K562 (cell line): ENCODE results near the gene AP1AR. TPM values are rescaled to one million over a fixed set of nuclear protein-coding genes. Genes with fewer than 3 reads are reported as not detected.

Source experiments
- ATAC-seq: fragments of 200-7000 bp; cut with Tn5 transposase; 3 replicates; pipeline ENCODE4 v1.9.1; 2020; ENCODE audit warnings: moderate library complexity
- BruUV-seq: library from RNA; stranded (reverse); fragments of 400-500 nt; replicated peaks from 2 replicates; lab custom pipeline; 2021; lab: Mats Ljungman, UMichigan
- CTCF ChIA-PET: fragments of 300-600 bp; formaldehyde crosslinking; extraction: SDS; loops from one replicate; lab custom pipeline; 2021; ENCODE audit warnings: low intra/inter-chr PET ratio; lab: Yijun Ruan, JAX
- POLR2A ChIA-PET: fragments of 300-600, 350-650 bp; sonication (Branson Sonifier 250); formaldehyde crosslinking; extraction: SDS; loops from one replicate; lab custom pipeline; 2021; ENCODE audit warnings: antibody characterized with exemption, inconsistent platforms; lab: Yijun Ruan, JAX
- DNase-seq, 4 experiments: peaks; one replicate each; pipeline versions ENCODE4 v3.0.0 to v3.0.0-alpha.2; 2011 to 2018; ENCODE audit warnings: low spot score in 3 of 4, mixed read lengths in 3 of 4; ENCODE audit errors: extremely low read depth in 1 of 4
- FAIRE-seq: peaks from 2 replicates; lab custom pipeline; 2011; peaks lifted over from hg19 to GRCh38; lab: Jason Lieb, UNC
- H2AFZ ChIP-seq: 2 replicates; pipeline ENCODE4 v1.6.0; 2011; ENCODE audit warnings: low read depth, low read length, control low read depth, inconsistent platforms
- H3K27ac ChIP-seq: fragments of 200-600 bp; 3 replicates; pipeline ENCODE4 v1.8.0; 2011; ENCODE audit warnings: low read depth, mild to moderate bottlenecking, control low read depth, inconsistent platforms, low read length, moderate library complexity, mixed read lengths; ENCODE audit errors: extremely low read depth
- H3K27me3 ChIP-seq, 2 experiments: fragments of 300-600 bp in 1 of 2; 2 replicates in 1 of 2; 3 replicates in 1 of 2; pipeline versions ENCODE4 v1.6.0 to v1.8.0; 2011; ENCODE audit warnings: inconsistent platforms in 2 of 2, low read length in 2 of 2, mild to moderate bottlenecking in 1 of 2, mixed read lengths in 1 of 2, moderate library complexity in 1 of 2; ENCODE audit not compliant: control insufficient read depth in 2 of 2, insufficient read depth in 2 of 2
- H3K36me3 ChIP-seq: fragments of 300-600 bp; 3 replicates; pipeline ENCODE4 v1.8.0; 2011; ENCODE audit warnings: mild to moderate bottlenecking, low read length, inconsistent platforms; ENCODE audit not compliant: control insufficient read depth, insufficient read depth
- H3K4me1 ChIP-seq, 2 experiments: fragments of 200-600 bp in 1 of 2; replicated peaks in 1 of 2; 2 replicates in 1 of 2; 3 replicates in 1 of 2; pipeline versions ENCODE4 v1.5.1 to v1.8.0; 2011; ENCODE audit warnings: inconsistent platforms in 2 of 2, low read length in 2 of 2, mild to moderate bottlenecking in 1 of 2, mixed read lengths in 1 of 2, moderate library complexity in 1 of 2; ENCODE audit not compliant: control insufficient read depth in 2 of 2, insufficient read depth in 2 of 2
- H3K4me2 ChIP-seq: 2 replicates; pipeline ENCODE4 v1.6.1; 2011; ENCODE audit warnings: low read length, control low read depth, inconsistent platforms, mixed read lengths; ENCODE audit not compliant: insufficient read depth
- H3K4me3 ChIP-seq: fragments of 200-600 bp; sonication (generic), shearing (Covaris generic); 2 replicates; pipeline ENCODE4 v1.5.1; 2016; ENCODE audit warnings: control low read depth, inconsistent platforms
- H3K79me2 ChIP-seq: fragments of 200-600 bp; 3 replicates; pipeline ENCODE4 v1.8.0; 2011; ENCODE audit warnings: low read length, inconsistent platforms; ENCODE audit not compliant: control insufficient read depth, insufficient read depth
- H3K9ac ChIP-seq, 2 experiments: 2 replicates each; pipeline versions ENCODE4 v1.6.0 to v1.6.1; 2011; ENCODE audit warnings: low read depth in 2 of 2, low read length in 2 of 2, control low read depth in 1 of 2, inconsistent platforms in 1 of 2, mild to moderate bottlenecking in 1 of 2, mixed read lengths in 1 of 2; ENCODE audit not compliant: insufficient read depth in 1 of 2
- H3K9me1 ChIP-seq: one replicate; pipeline ENCODE4 v1.6.0; 2011; ENCODE audit warnings: inconsistent platforms, mild to moderate bottlenecking, low read length, moderate library complexity; ENCODE audit not compliant: control insufficient read depth, insufficient read depth
- H3K9me3 ChIP-seq: replicated peaks from 2 replicates; pipeline ENCODE4 v1.5.1; 2011; ENCODE audit warnings: low read depth, low read length, inconsistent platforms; ENCODE audit not compliant: control insufficient read depth, insufficient read depth
- H4K20me1 ChIP-seq: replicated peaks from 2 replicates; pipeline ENCODE4 v1.6.1; 2011; ENCODE audit warnings: low read length, inconsistent platforms, mixed read lengths; ENCODE audit not compliant: control insufficient read depth, insufficient read depth
- BHLHE40 ChIP-seq: IDR thresholded peaks from 2 replicates; pipeline ENCODE4 v1.6.1; 2011; ENCODE audit warnings: low read length, improper control_type of control experiment
- C11orf30 ChIP-seq: fragments of 450-650 bp; IDR thresholded peaks from 2 replicates; pipeline ENCODE4 v1.6.1; 2016; ENCODE audit warnings: low read depth, mild to moderate bottlenecking
- EP300 ChIP-seq: IDR thresholded peaks from 2 replicates; pipeline ENCODE4 v1.6.1; 2012; ENCODE audit warnings: low read length, improper control_type of control experiment
- MEIS2 ChIP-seq: fragments of 450-650 bp; IDR thresholded peaks from 2 replicates; pipeline ENCODE4 v1.6.1; 2014; ENCODE audit warnings: mild to moderate bottlenecking; ENCODE audit not compliant: partially characterized antibody
- SNRNP70 ChIP-seq: fragments of 200-400 bp; formaldehyde crosslinking; optimal IDR thresholded peaks from 2 replicates; pipeline ENCODE3; 2017; ENCODE audit warnings: low read depth, low read length
- TAF9B ChIP-seq: fragments of 450-650 bp; IDR thresholded peaks from 2 replicates; pipeline ENCODE4 v1.6.1; 2018; ENCODE audit warnings: mild to moderate bottlenecking; ENCODE audit not compliant: partially characterized antibody
- XRCC4 ChIP-seq: IDR thresholded peaks from one replicate; pipeline ENCODE4 v1.6.1; 2011; ENCODE audit not compliant: insufficient read depth, insufficient read length; ENCODE audit errors: extremely low read depth
- ZFX ChIP-seq: sonication (generic); formaldehyde crosslinking; IDR thresholded peaks from 2 replicates; pipeline ENCODE4 v1.8.0; 2022; ENCODE audit warnings: mild to moderate bottlenecking, missing genetic modification reagents, moderate library complexity
- ZNF347 ChIP-seq: fragments of 450-650 bp; formaldehyde crosslinking; IDR thresholded peaks from 2 replicates; pipeline ENCODE4 v1.4.0; 2020; ENCODE audit warnings: low read depth, mild to moderate bottlenecking, moderate library complexity
- WGBS: fragments of 100-300 bp; shearing (Covaris generic); methylation state at CpG from one replicate; pipeline ENCODE4 v1.1.6; 2016; ENCODE audit warnings: low coverage, mixed read lengths; ENCODE audit not compliant: insufficient coverage; ENCODE audit errors: missing lambda C conversion rate; 5-methylcytosine and 5-hydroxymethylcytosine counted together
- in situ Hi-C: fragments of 300-500 bp; cut with MboI; formaldehyde crosslinking; loops from 4 replicates; pipeline ENCODE4 v1.15.0; 2018; ENCODE audit warnings: inconsistent platforms, mixed read lengths
- intact Hi-C: fragments of 100-400 bp; cut with micrococcal nuclease; formaldehyde crosslinking; loops from 2 replicates; pipeline ENCODE4 v1.14.2; 2022
- polyA plus RNA-seq, 8 experiments: library from polyadenylated mRNA; depleted of rRNA in 4 of 8; stranded (reverse) in 5 of 8; unstranded in 3 of 8; fragments of >200 nt; fragmentation: Nextera tagmentation in 2 of 8; fragmentation: Illumina TruSeq in 1 of 8; extraction: Ambion mirVana in 2 of 8; extraction: Trizol in 1 of 8; gene quantifications; 2 replicates each; pipeline versions ENCODE4 v1.2.1 to v1.2.3, GENCODE V29; 2011 to 2014; ENCODE audit warnings: inconsistent platforms in 1 of 8, missing spikeins in 1 of 8
- total RNA-seq, 7 experiments: library from RNA; depleted of rRNA in 6 of 7; stranded (reverse); fragments of >200 nt in 6 of 7; fragmentation: Illumina TruSeq in 2 of 7; extraction: Trizol in 2 of 7; gene quantifications; 2 replicates each; pipeline versions ENCODE4 v1.2.1 to v1.2.3, GENCODE V29; 2011 to 2021; ENCODE audit warnings: low replicate concordance in 1 of 7

The AP1AR gene
- total and polyA plus RNA-seq, 9 of the 15 experiments (the other 6 are each of a cell fraction or from before 2014, with no cell fraction given): 2.6 to 20.7 (median 12.2) TPM

DNA sequence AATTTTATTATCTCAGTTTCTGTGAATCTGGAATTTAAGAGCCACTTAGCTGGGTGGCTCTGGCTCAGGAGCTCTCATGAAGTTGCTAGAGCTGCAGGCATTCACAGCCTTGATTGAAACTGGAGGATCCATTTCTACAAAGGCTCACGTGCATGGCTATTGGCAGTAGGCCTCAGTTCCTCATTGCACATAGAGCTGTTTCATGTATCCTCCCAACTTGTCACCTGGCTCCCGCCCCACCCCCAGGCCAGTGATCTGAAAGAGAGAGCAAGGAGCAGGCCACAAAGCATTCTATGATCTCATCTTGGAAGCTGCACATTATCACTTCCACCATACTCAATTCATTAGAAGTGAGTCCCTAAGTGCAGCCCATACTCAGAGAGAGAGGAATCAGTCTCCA, 18.5 kb upstream of the AP1AR start:
- in situ Hi-C loops: no loop called here
- Histone ChIP-seq H3K36me3 (no peaks in the 10 kb centered on the region), H3K4me2 (no peak overlapping the region), H3K27ac (no peak overlapping the region), H2AFZ (0 out of 2 replicates have a peak overlapping the region, but pooled peaks have one; percentile 14), H3K9me3 (no peaks in the 10 kb centered on the region), H3K9me1 (no peaks in the 10 kb centered on the region), H3K9ac (no peak overlapping the region; a peak in 1 of 4 replicates), H3K4me1 (no peaks in the 10 kb centered on the region), H3K79me2 (no peaks in the 10 kb centered on the region), H3K4me3 (no peak overlapping the region), H4K20me1 (no peaks in the 10 kb centered on the region), H3K27me3 (no peaks in the 10 kb centered on the region)
- 25% methylated on average over 2 of the region's 2 CpGs for WGBS
- CTCF ChIA-PET: interaction anchor here (2.0 kb wide), 1 partner anchor 311 kb away, joined by 9 read pairs; no protein-coding TSS in a partner anchor
- POLR2A ChIA-PET: no interaction called here
- peak; percentile 48; the same call in 1 of the 2 replicates for TF ChIP-seq BHLHE40
- TF ChIP-seq ZFX: peak; percentile 31; the same call in 1 of the 2 replicates
- TF ChIP-seq SNRNP70: no peak
- no peak for TF ChIP-seq XRCC4
- DNase-seq: peak in 1 of 4 experiments; percentile 25
- FAIRE-seq: no peak
- intact Hi-C loops: no loop called here
- ATAC-seq: peak; percentile 65
- no TSS peak for BruUV-seq

DNA sequence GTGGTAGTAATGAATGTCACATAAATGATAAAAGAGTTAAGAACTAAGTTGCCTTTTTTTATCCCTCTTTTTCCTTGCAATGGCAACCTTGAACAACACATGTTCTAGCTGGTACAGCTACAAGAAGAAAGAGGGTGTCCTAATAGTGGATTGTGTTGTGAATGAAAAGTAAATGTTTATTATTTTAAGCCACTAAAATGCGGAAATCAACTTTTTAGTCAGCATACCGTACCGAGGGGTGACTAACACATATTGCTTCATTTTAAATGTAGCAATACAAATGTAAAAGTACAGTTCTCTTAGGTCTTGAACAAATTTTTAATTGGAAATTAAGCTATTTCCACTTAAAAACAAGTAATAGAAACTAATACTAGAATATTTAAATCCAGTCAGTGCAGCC, 17.7 kb upstream of the AP1AR start:
- TF ChIP-seq C11orf30: no peak
- TF ChIP-seq EP300: no peak
- TF ChIP-seq TAF9B: no peak
- no peak for TF ChIP-seq MEIS2
- no peak for TF ChIP-seq ZNF347 (CRISPR knock-in tag)
- Histone ChIP-seq H3K36me3 (no peaks in the 10 kb centered on the region), H4K20me1 (no peaks in the 10 kb centered on the region), H3K9ac (no peak overlapping the region), H3K4me2 (no peak overlapping the region), H3K27ac (no peak overlapping the region), H3K4me1 (no peaks in the 10 kb centered on the region), H3K27me3 (no peaks in the 10 kb centered on the region), H3K4me3 (no peak overlapping the region), H2AFZ (no peak overlapping the region), H3K9me1 (no peaks in the 10 kb centered on the region), H3K9me3 (no peaks in the 10 kb centered on the region), H3K79me2 (no peaks in the 10 kb centered on the region)
- intact Hi-C loops: loop anchor here (1.0 kb wide), 1 partner anchor 21 kb away; no protein-coding TSS in a partner anchor
- no peak for DNase-seq
- FAIRE-seq: no peak
- CTCF ChIA-PET: interaction anchor here (1.1 to 2.0 kb wide), 2 partner anchors 21 to 310 kb away, joined by 3 to 9 read pairs; no protein-coding TSS in a partner anchor
- POLR2A ChIA-PET: interaction anchor here (0.6 kb wide), 1 partner anchor 165 kb away, joined by 4 read pairs; no protein-coding TSS in a partner anchor
- ATAC-seq: no peak
- in situ Hi-C loops: no loop called here
- 82% methylated on average over 3 of the region's 3 CpGs for WGBS
- BruUV-seq: no TSS peak
